Sigmoid colon (tissue), 7 donors: ENCODE data around the gene ERCC6L2. TPM values are rescaled to one million over a fixed set of nuclear protein-coding genes. Genes with fewer than 3 reads are reported as not detected.

Experiments used
- DNase-seq: peaks from one replicate; pipeline ENCODE4 v3.0.0-alpha.2; 2019
- H3K27ac ChIP-seq, 4 donors: fragments of 200-600 bp; sonication (generic); one replicate each; pipeline ENCODE4 v1.5.1; 2016 to 2019; ENCODE audit warnings: mild to moderate bottlenecking in 1 of 4
- H3K27me3 ChIP-seq, 3 donors: fragments of 200-600 bp; sonication (generic); one replicate each; pipeline ENCODE4 v1.5.1; 2019; ENCODE audit warnings: mild to moderate bottlenecking in 1 of 3
- H3K36me3 ChIP-seq, 4 donors: fragments of 200-600 bp; sonication (generic); one replicate each; pipeline ENCODE4 v1.5.1; 2016 to 2019
- H3K4me1 ChIP-seq, 4 donors: fragments of 200-600 bp; sonication (generic); one replicate each; pipeline ENCODE4 v1.5.1; 2017 to 2019
- H3K4me3 ChIP-seq, 4 donors: fragments of 200-600 bp; sonication (generic); one replicate each; pipeline ENCODE4 v1.5.1; 2017 to 2019; ENCODE audit warnings: mild to moderate bottlenecking in 2 of 4, moderate library complexity in 1 of 4
- H3K9me3 ChIP-seq, 4 donors: fragments of 200-600 bp in 3 of 4; sonication (generic) in 3 of 4; one replicate each; pipeline versions ENCODE4 v1.5.1 to v1.6.1; 2013 to 2019
- EP300 ChIP-seq, 4 donors: sonication (generic); formaldehyde crosslinking; IDR thresholded peaks; one replicate each; pipeline ENCODE4 v1.6.1; 2017; ENCODE audit warnings: antibody characterized with exemption in 4 of 4
- POLR2A ChIP-seq, 2 donors: fragments of 450-650 bp; IDR thresholded peaks; one replicate each; pipeline ENCODE4 v1.6.1; 2016; ENCODE audit warnings: antibody characterized with exemption in 2 of 2, mild to moderate bottlenecking in 2 of 2, moderate library complexity in 2 of 2
- POLR2AphosphoS5 ChIP-seq, 4 donors: sonication (generic); formaldehyde crosslinking; IDR thresholded peaks; one replicate each; pipeline ENCODE4 v1.6.1; 2017; ENCODE audit warnings: antibody characterized with exemption in 4 of 4
- WGBS, 2 donors: extraction: QIAGEN DNeasy Blood & Tissue Kit; methylation state at CpG; one replicate each; pipeline ENCODE4 v1.1.7; 2013; 5-methylcytosine and 5-hydroxymethylcytosine counted together
- intact Hi-C: fragments of 100-400 bp; cut with DNase I; formaldehyde crosslinking; loops from one replicate; pipeline ENCODE4 v1.15.1; 2023
- polyA plus RNA-seq, 3 donors: library from polyadenylated mRNA; stranded (reverse); fragments of 200-250 nt; gene quantifications; one replicate each; pipeline ENCODE4 v1.2.3, GENCODE V29; 2013
- total RNA-seq, 4 donors: library from RNA; depleted of rRNA; stranded (reverse); fragments of >200 nt; gene quantifications; one replicate each; pipeline ENCODE4 v1.1.0, GENCODE V29; 2016
- TF ChIP-seq, protein P1 (sequence below), 4 experiments: fragments of 450-650 bp in 3 of 4; fragments of 200-600 bp in 1 of 4; IDR thresholded peaks; one replicate each; pipeline ENCODE4 v1.5.1; 2016 to 2019; ENCODE audit warnings: antibody characterized with exemption in 4 of 4, mild to moderate bottlenecking in 3 of 4, moderate library complexity in 2 of 4
- donor health status: healthy with polysubstance abuse.
- donor health status: Bipolar disorder and iron deficiency.
- donor health status: healthy.

The ERCC6L2 gene
- total and polyA plus RNA-seq, 7 donors: 4.2 to 130 (median 69.2) TPM

DNA sequence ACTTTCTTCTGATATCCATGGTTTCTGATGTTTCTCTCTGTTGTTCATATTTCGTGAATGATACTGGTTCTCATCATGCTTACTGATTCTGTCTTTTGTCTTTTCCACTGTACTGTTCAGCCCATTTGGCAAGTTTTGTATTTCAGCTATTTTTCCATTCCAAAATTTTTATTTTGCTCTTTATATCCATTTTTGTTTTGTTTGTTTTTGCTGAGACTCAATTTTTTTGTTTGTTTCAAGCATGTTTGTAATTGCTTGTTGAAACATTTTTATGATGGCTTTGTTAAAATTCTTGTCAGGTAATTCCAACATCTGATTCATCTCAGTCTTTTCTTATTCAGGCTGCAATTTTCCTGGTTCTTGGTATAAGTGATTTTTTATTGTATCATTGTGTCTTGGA, 64.0 kb downstream of the ERCC6L2 start:
- H3K36me3 ChIP-seq: peaks cover 5 to 73% (median 24%) of the 10 kb centered on the region in 4 donors
- WGBS, 2 donors: 100% methylated on average over 1 of the region's 1 CpG

DNA sequence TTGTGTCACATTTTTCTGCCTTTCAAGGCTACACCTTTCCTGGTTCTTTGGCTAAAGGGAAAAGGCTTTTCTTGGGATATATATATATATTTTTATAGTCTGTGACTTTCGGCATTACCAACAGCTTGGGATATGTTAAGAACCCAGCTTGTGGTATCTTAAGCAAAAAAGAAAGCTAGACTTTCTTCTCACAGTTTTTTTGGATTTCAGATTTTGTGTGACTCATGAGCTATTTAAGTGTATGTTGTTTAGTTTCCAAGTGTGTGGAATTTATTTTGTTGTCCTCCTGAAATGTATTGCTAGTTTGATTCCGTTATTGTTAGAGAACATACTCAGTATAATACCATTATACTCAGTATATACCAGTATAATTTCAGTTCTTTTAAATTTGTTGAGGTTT, 64.8 kb downstream of the ERCC6L2 start:
- intact Hi-C loops: no loop called here

More for the DNA sequence above, 64.0 kb downstream of the ERCC6L2 start:
- Histone ChIP-seq H3K4me3 (no peak overlapping the region), H3K9me3 (peaks cover 0 to 4% (median 0%) of the 10 kb centered on the region in 4 donors), H3K4me1 (no peaks in the 10 kb centered on the region), H3K27me3 (no peaks in the 10 kb centered on the region), H3K27ac (no peak overlapping the region)
- no peak for DNase-seq
- intact Hi-C loops: no loop called here
- TF ChIP-seq EP300 (IDR thresholded peaks at IDR 0.05): no peak
- TF ChIP-seq, protein P1, sequence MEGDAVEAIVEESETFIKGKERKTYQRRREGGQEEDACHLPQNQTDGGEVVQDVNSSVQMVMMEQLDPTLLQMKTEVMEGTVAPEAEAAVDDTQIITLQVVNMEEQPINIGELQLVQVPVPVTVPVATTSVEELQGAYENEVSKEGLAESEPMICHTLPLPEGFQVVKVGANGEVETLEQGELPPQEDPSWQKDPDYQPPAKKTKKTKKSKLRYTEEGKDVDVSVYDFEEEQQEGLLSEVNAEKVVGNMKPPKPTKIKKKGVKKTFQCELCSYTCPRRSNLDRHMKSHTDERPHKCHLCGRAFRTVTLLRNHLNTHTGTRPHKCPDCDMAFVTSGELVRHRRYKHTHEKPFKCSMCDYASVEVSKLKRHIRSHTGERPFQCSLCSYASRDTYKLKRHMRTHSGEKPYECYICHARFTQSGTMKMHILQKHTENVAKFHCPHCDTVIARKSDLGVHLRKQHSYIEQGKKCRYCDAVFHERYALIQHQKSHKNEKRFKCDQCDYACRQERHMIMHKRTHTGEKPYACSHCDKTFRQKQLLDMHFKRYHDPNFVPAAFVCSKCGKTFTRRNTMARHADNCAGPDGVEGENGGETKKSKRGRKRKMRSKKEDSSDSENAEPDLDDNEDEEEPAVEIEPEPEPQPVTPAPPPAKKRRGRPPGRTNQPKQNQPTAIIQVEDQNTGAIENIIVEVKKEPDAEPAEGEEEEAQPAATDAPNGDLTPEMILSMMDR (IDR thresholded peaks at IDR 0.05): no peak
- TF ChIP-seq POLR2AphosphoS5 (IDR thresholded peaks at IDR 0.05): no peak
- TF ChIP-seq POLR2A (IDR thresholded peaks at IDR 0.05): no peak

DNA sequence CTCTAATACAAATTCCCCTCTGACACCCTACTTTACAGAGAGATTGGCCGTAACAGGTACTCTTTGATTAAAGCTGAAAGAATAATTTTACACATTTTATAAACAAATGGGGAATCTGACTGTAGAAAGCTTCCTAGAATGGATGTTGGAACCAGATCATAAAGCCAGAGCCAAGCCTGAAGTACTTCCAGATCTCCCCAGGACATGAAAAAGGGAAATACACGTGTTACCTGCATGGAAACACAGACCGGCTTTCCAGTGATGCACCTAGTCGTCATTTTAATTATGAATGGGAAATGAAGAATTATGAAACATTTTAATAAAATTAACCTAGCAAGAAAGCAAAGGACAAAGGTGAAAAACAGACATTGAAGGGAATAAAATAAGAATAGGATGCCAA, 66.5 kb downstream of the ERCC6L2 start:
- H3K4me1 ChIP-seq: no peaks in the 10 kb centered on the region
- 97 to 98% methylated on average over 4 of the region's 4 CpGs for WGBS, 2 donors
- H3K36me3 ChIP-seq: peaks cover 5 to 60% (median 27%) of the 10 kb centered on the region in 4 donors
- intact Hi-C loops: no loop called here
- H3K4me3 ChIP-seq: no peak overlapping the region
- H3K27ac ChIP-seq: no peak overlapping the region
- no peaks in the 10 kb centered on the region for H3K27me3 ChIP-seq
- peaks cover 0 to 5% (median 0%) of the 10 kb centered on the region in 4 donors for H3K9me3 ChIP-seq
- no peak for DNase-seq
- TF ChIP-seq EP300 (IDR thresholded peaks at IDR 0.05) (no peak), POLR2AphosphoS5 (IDR thresholded peaks at IDR 0.05) (no peak), POLR2A (IDR thresholded peaks at IDR 0.05) (no peak)
- TF ChIP-seq, protein P1 (IDR thresholded peaks at IDR 0.05): no peak

More for the DNA sequence above, 64.8 kb downstream of the ERCC6L2 start:
- DNase-seq: no peak
- Histone ChIP-seq H3K4me3 (no peak overlapping the region), H3K4me1 (no peaks in the 10 kb centered on the region), H3K27ac (no peak overlapping the region), H3K27me3 (no peaks in the 10 kb centered on the region), H3K36me3 (peaks cover 5 to 65% (median 24%) of the 10 kb centered on the region in 4 donors), H3K9me3 (peaks cover 0 to 4% (median 0%) of the 10 kb centered on the region in 4 donors)
- 89 to 92% methylated on average over 2 of the region's 2 CpGs for WGBS, 2 donors
- TF ChIP-seq POLR2AphosphoS5 (IDR thresholded peaks at IDR 0.05) (no peak), POLR2A (IDR thresholded peaks at IDR 0.05) (no peak), EP300 (IDR thresholded peaks at IDR 0.05) (no peak)
- TF ChIP-seq, protein P1 (IDR thresholded peaks at IDR 0.05): no peak

DNA sequence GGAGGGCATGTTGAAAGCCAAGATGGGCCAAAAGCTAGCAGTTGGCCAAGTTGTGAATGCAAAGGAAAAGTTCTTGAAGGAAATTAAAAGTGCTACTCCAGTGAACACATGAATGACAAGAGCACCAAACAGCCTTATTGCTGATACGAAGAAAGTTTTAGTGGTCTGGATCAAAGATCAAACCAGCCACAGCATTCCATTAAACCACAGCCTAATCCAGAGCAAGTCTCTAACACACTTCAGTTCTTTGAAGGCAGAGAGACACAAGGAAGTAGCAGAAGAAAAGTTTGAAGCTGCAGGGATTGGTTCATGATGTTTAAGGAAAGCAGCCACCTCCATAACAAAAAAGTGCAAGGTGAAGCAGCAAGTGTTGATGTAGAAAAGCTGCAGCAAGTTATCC, 71.6 kb downstream of the ERCC6L2 start:
- 47 to 70% methylated on average over 1 of the region's 1 CpG for WGBS, 2 donors

More for the DNA sequence above, 71.6 kb downstream of the ERCC6L2 start:
- no peaks in the 10 kb centered on the region for H3K27me3 ChIP-seq
- peaks cover 0 to 4% (median 0%) of the 10 kb centered on the region in 4 donors for H3K9me3 ChIP-seq
- intact Hi-C loops: no loop called here
- TF ChIP-seq POLR2A (IDR thresholded peaks at IDR 0.05) (no peak), POLR2AphosphoS5 (IDR thresholded peaks at IDR 0.05) (no peak), EP300 (IDR thresholded peaks at IDR 0.05) (no peak)
- TF ChIP-seq, protein P1 (IDR thresholded peaks at IDR 0.05): no peak
- no peak overlapping the region for H3K4me3 ChIP-seq
- peaks cover 0 to 41% (median 21%) of the 10 kb centered on the region in 4 donors for H3K36me3 ChIP-seq
- no peak for DNase-seq
- no peak overlapping the region for H3K27ac ChIP-seq
- no peaks in the 10 kb centered on the region for H3K4me1 ChIP-seq
